Kidney (tissue), 14 donors: Measurements from ENCODE around the gene GPATCH8. TPM values are rescaled to one million over a fixed set of nuclear protein-coding genes. Genes with fewer than 3 reads are reported as not detected.

Experiments used
- DNase-seq, 5 donors: peaks; one replicate each; pipeline ENCODE4 v3.0.0-alpha.2; 2013 to 2020
- FAIRE-seq: peaks from 2 replicates; lab custom pipeline; 2012; peaks lifted over from hg19 to GRCh38; lab: Jason Lieb, UNC
- H3K27ac ChIP-seq, 2 donors: one replicate each; pipeline ENCODE4 v1.7.0; 2013; ENCODE audit warnings: low read depth in 2 of 2, low read length in 2 of 2, inconsistent platforms in 1 of 2
- H3K27me3 ChIP-seq: one replicate; pipeline ENCODE4 v1.7.1; 2013; ENCODE audit warnings: low read length, inconsistent platforms; ENCODE audit not compliant: control insufficient read depth, insufficient read depth
- H3K36me3 ChIP-seq, 3 donors: one replicate each; pipeline versions ENCODE4 v1.7.0 to v1.7.1; 2013; ENCODE audit warnings: low read length in 3 of 3, control low read depth in 1 of 3, inconsistent platforms in 1 of 3; ENCODE audit not compliant: insufficient read depth in 3 of 3, control insufficient read depth in 2 of 3
- H3K4me1 ChIP-seq, 3 donors: one replicate each; pipeline versions ENCODE4 v1.7.0 to v1.7.1; 2013; ENCODE audit warnings: low read length in 3 of 3, inconsistent platforms in 1 of 3, low read depth in 1 of 3; ENCODE audit not compliant: control insufficient read depth in 2 of 3, insufficient read depth in 2 of 3
- H3K4me3 ChIP-seq, 3 donors: one replicate each; pipeline versions ENCODE4 v1.7.0 to v1.8.1; 2013; ENCODE audit warnings: low read length in 3 of 3, control low read depth in 1 of 3, inconsistent platforms in 1 of 3
- H3K9ac ChIP-seq, 3 donors: one replicate each; pipeline versions ENCODE4 v1.7.0 to v1.7.1; 2013; ENCODE audit warnings: low read length in 3 of 3, control low read depth in 1 of 3, inconsistent platforms in 1 of 3
- H3K9me3 ChIP-seq, 3 donors: one replicate each; pipeline versions ENCODE4 v1.7.0 to v1.7.1; 2013; ENCODE audit warnings: low read length in 3 of 3, control low read depth in 1 of 3, inconsistent platforms in 1 of 3; ENCODE audit not compliant: control insufficient read depth in 2 of 3, insufficient read depth in 1 of 3
- CTCF ChIP-seq: IDR thresholded peaks from 3 replicates; pipeline ENCODE4 v1.5.1; 2012; ENCODE audit warnings: mild to moderate bottlenecking, moderate library complexity, borderline replicate concordance; ENCODE audit not compliant: insufficient read depth; ENCODE audit errors: extremely low read depth
- intact Hi-C: fragments of 100-400 bp; cut with DNase I; formaldehyde crosslinking; loops from one replicate; pipeline ENCODE4 v1.11.1; 2022
- polyA plus RNA-seq: library from polyadenylated mRNA; stranded (reverse); fragments of 350-450 nt; fragmentation: Illumina TruSeq; extraction: RNeasy Lipid Tissue Mini Kit (QIAGEN cat#74804); gene quantifications from one replicate; pipeline ENCODE4 v1.2.3, GENCODE V29; 2014; ENCODE audit warnings: low read depth, low replicate concordance; ENCODE audit not compliant: insufficient read depth
- total RNA-seq: library from RNA; stranded (reverse); fragmentation: NEBNext Ultra II Directional; extraction: Animal tissue kit (Norgen Biotek cat#: 25700); gene quantifications from one replicate; pipeline ENCODE4 v1.2.1, GENCODE V29; 2021
- donor health status: control.
- donor health status: control.
- donor health status: control.
- donor health status: control.
- donor health status: control.
- donor health status: DM: yes; HTN: yes; CAD: no.
- donor health status: Normal renal cell carcinoma (clear cell type).

GPATCH8 gene
- total and polyA plus RNA-seq, 2 donors from 2014 or later = 3.5 to 47.0 TPM

GRCh38 chr17:44487170-44487569 lies 16.0 kb downstream of the GPATCH8 start:
- H3K36me3 ChIP-seq = peaks cover 0 to 4% (median 0%) of the 10 kb centered on the region in 3 donors
- intact Hi-C loops = no loop called here
- no peaks in the 10 kb centered on the region for H3K27me3 ChIP-seq
- no peak overlapping the region for H3K27ac ChIP-seq
- no peak overlapping the region for H3K4me3 ChIP-seq
- FAIRE-seq = no peak
- TF ChIP-seq CTCF = no peak
- no peak overlapping the region for H3K9ac ChIP-seq
- H3K4me1 ChIP-seq = peaks cover 0 to 4% (median 0%) of the 10 kb centered on the region in 3 donors
- H3K9me3 ChIP-seq = no peaks in the 10 kb centered on the region
- DNase-seq = no peak

GRCh38 chr17:44473367-44473766 lies 29.8 kb downstream of the GPATCH8 start:
- no peak overlapping the region for H3K27ac ChIP-seq
- intact Hi-C loops = no loop called here
- DNase-seq = no peak
- no peaks in the 10 kb centered on the region for H3K4me1 ChIP-seq
- H3K27me3 ChIP-seq = no peaks in the 10 kb centered on the region
- FAIRE-seq = no peak
- H3K36me3 ChIP-seq = peaks cover 0 to 4% (median 3%) of the 10 kb centered on the region in 3 donors
- H3K9me3 ChIP-seq = no peaks in the 10 kb centered on the region
- H3K9ac ChIP-seq = no peak overlapping the region
- no peak overlapping the region for H3K4me3 ChIP-seq
- TF ChIP-seq CTCF = no peak

GRCh38 chr17:44469676-44470075 lies 33.5 kb downstream of the GPATCH8 start:
- no peak for TF ChIP-seq CTCF
- intact Hi-C loops = no loop called here
- Histone ChIP-seq H3K27ac (no peak overlapping the region), H3K27me3 (no peaks in the 10 kb centered on the region), H3K9ac (no peak overlapping the region), H3K4me1 (no peaks in the 10 kb centered on the region), H3K4me3 (no peak overlapping the region), H3K9me3 (peaks cover 0 to 2% (median 0%) of the 10 kb centered on the region in 3 donors), H3K36me3 (peaks cover 0 to 4% (median 3%) of the 10 kb centered on the region in 3 donors)
- FAIRE-seq = no peak
- DNase-seq = no peak

- H3K9ac ChIP-seq = no peak overlapping the region
- peak in 1 of 5 donors; percentile 3 for DNase-seq
- intact Hi-C loops = no loop called here
Observed at GRCh38 chr17:44467108-44467507, 36.1 kb downstream of the GPATCH8 start.

More at GRCh38 chr17:44467108-44467507, 36.1 kb downstream of the GPATCH8 start:
- no peak for TF ChIP-seq CTCF
- FAIRE-seq = no peak
- Histone ChIP-seq H3K36me3 (no peaks in the 10 kb centered on the region), H3K9me3 (peaks cover 0 to 2% (median 0%) of the 10 kb centered on the region in 3 donors), H3K4me3 (no peak overlapping the region), H3K27me3 (no peaks in the 10 kb centered on the region), H3K27ac (no peak overlapping the region), H3K4me1 (no peaks in the 10 kb centered on the region)
